MG63 (cell line): ENCODE data around the gene EGLN2. TPM values are rescaled to one million over a fixed set of nuclear protein-coding genes. Genes with fewer than 3 reads are reported as not detected.
"Not testable (repeated sequence)": the region's sequence is repeated elsewhere in the genome, so short reads cannot be mapped to it uniquely, and the experiment has no call there.

Source experiments
- DNase-seq: peaks from one replicate; pipeline ENCODE4 v3.0.0-alpha.2; 2020
- H3K27me3 ChIP-seq: fragments of 250-450 bp; sonication (Bioruptor Pico); 2 replicates; pipeline ENCODE4 v1.5.1; 2020; ENCODE audit warnings: mild to moderate bottlenecking, moderate library complexity
- H3K36me3 ChIP-seq: fragments of 250-450 bp; sonication (Bioruptor Pico); 2 replicates; pipeline ENCODE4 v1.5.1; 2020; ENCODE audit warnings: mild to moderate bottlenecking, moderate library complexity
- H3K4me3 ChIP-seq: fragments of 250-450 bp; sonication (Bioruptor Pico); 2 replicates; pipeline ENCODE4 v1.5.1; 2020; ENCODE audit warnings: mild to moderate bottlenecking, moderate library complexity
- H3K9me3 ChIP-seq: fragments of 250-450 bp; sonication (Bioruptor Pico); 2 replicates; pipeline ENCODE4 v1.5.1; 2020; ENCODE audit warnings: mild to moderate bottlenecking, moderate library complexity
- total RNA-seq: library from RNA; depleted of rRNA; stranded (reverse); fragments of >200 nt; shearing (Covaris generic); gene quantifications from 2 replicates; pipeline ENCODE4 v1.2.3, GENCODE V29; 2014; ENCODE audit warnings: low replicate concordance

EGLN2 gene
- total RNA-seq, 1 experiment from 2014 or later, result 140 TPM

- not testable (repeated sequence) for DNase-seq, H3K27me3 ChIP-seq, H3K9me3 ChIP-seq, H3K36me3 ChIP-seq, H3K4me3 ChIP-seq
These were observed 27.7 kb upstream of the EGLN2 start for GRCh38 chr19:40771101-40771862.

GRCh38 chr19:40774916-40775631 is 23.9 kb upstream of the EGLN2 start, which contains the start of gene MIA:
Gene MIA, plus strand, starts transcription at chr19:40775521. Its CDS starts 22 bp downstream, at chr19:40775543.
- Histone ChIP-seq H3K27me3 (no peaks in the 10 kb centered on the region), H3K4me3 (no peak within 1 kb of the TSS), H3K9me3 (no peaks in the 10 kb centered on the region), H3K36me3 (no peaks in the 10 kb centered on the region)
- DNase-seq, result no peak

DNA sequence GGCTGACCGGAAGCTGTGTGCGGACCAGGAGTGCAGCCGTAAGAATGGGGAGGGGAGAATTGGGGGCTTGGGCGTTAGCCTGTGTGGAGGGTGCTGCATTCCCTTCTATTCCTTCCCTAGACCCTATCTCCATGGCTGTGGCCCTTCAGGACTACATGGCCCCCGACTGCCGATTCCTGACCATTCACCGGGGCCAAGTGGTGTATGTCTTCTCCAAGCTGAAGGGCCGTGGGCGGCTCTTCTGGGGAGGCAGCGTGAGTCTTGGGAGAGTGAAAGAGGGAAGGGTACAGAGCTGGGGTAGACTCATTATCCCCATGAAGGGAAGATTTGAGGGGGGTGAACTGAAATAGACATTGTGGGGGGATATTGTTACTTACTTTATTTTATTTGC is 23.4 kb upstream of the EGLN2 start:
- Histone ChIP-seq H3K27me3 (no peaks in the 10 kb centered on the region), H3K9me3 (no peaks in the 10 kb centered on the region), H3K4me3 (no peak overlapping the region), H3K36me3 (no peaks in the 10 kb centered on the region)
- DNase-seq, result no peak

DNA sequence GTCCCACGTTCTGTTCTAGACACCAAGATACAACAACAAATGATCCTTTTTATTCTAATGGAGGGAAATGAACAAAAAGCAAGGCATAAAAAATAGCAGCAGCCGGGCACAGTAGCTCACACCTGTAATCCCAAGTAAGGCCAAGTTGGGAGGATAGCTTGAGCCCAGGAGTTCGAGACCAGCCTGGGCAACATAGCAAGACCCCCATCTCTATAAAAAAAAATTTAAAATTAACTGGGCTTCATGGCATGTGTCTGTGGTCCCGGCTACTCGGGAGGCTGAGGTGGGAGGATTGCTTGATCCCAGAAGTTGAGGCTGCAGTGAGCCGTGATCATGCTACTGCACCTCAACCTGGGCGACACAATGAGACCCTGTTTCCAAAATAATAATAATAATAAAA is 22.6 kb upstream of the EGLN2 start:
- Histone ChIP-seq H3K4me3 (no peak overlapping the region), H3K36me3 (no peaks in the 10 kb centered on the region), H3K27me3 (no peaks in the 10 kb centered on the region), H3K9me3 (no peaks in the 10 kb centered on the region)
- no peak for DNase-seq

DNA sequence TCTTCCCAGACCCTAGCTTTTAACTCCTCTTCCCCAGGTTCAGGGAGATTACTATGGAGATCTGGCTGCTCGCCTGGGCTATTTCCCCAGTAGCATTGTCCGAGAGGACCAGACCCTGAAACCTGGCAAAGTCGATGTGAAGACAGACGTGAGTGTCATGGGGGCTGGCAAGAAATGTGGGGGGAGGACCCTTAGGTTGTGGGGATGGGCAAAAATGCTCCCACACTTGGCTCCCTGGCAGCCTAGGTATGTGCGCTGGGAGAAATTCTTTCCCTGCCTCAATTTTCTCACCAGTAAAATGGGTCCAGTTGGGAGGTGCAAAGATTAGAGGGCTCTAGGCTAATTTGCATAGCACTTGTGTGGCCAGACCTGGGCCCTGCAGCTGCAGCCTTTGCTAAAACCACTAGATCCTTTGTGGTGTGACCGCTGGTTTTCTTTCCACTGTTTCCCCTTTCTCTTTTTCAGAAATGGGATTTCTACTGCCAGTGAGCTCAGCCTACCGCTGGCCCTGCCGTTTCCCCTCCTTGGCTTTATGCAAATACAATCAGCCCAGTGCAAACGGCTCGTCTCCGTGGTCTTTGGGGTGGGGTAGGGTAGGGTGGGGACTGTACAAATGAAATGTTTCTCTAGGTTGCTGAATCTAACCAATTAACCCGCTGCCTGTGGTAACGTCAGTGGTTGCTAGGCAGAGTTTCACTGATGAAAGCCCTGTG is 21.9 kb upstream of the EGLN2 start:
- peak overlapping the region; percentile 70 for H3K4me3 ChIP-seq
- no peaks in the 10 kb centered on the region for H3K36me3 ChIP-seq
- DNase-seq, result peak; percentile 88
- H3K27me3 ChIP-seq, result no peaks in the 10 kb centered on the region
- H3K9me3 ChIP-seq, result no peaks in the 10 kb centered on the region

- Histone ChIP-seq H3K36me3 (no peaks in the 10 kb centered on the region), H3K27me3 (no peaks in the 10 kb centered on the region), H3K9me3 (no peaks in the 10 kb centered on the region), H3K4me3 (peak overlapping the region; percentile 70)
- DNase-seq, result no peak
These were observed 21.4 kb upstream of the EGLN2 start for GRCh38 chr19:40777645-40777936.

DNA sequence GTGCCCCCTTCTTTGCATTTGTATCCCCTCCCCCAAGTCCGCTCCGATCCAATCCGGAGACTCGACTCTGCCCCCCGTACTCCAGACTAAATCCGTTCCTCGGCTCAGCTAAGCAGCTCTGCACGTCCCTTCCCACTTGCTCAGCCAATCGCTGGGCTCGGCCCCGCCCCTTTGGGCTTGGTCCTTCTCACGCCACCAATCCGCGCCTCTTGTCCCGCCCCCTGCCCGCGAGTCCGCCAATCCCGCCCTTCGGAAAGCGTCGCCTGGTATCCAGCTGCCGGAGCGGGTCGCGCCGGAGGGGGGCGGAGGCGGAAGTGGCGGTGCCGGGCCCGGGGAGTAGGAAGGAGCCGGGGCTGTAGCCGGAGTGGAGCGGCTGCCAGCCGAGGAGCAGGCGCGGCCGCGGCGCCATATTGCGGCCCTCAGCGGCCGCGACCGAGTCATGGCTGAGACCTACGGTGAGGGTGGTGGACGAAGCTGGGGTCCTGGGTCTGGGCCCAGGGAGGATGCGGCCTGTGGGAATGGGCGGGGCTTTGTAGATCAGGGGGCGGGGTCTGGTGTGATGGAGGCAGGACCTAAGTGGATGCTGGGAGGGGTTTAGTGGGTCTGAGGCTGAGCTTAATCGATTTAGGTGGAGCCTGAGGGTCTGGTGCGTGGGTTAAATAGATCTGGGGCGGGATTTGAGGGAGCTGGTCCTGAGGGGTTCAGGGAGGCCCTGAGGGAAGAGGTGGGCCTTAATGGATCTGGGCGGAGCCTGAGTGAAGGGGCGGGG is 20.9 kb upstream of the EGLN2 start, which contains the start of gene RAB4B:
RAB4B (plus strand) TSS at position 311 of the 769 bp plus-strand sequence; CDS start at position 440, 129 bp downstream.
- no peaks in the 10 kb centered on the region for H3K27me3 ChIP-seq
- H3K36me3 ChIP-seq, result no peaks in the 10 kb centered on the region
- peak within 1 kb of the TSS; percentile 70 for H3K4me3 ChIP-seq
- H3K9me3 ChIP-seq, result no peaks in the 10 kb centered on the region
- peak; percentile 100 for DNase-seq

GRCh38 chr19:40778706-40779284 is 20.2 kb upstream of the EGLN2 start:
- no peaks in the 10 kb centered on the region for H3K36me3 ChIP-seq
- H3K27me3 ChIP-seq, result no peaks in the 10 kb centered on the region
- no peak for DNase-seq
- H3K9me3 ChIP-seq, result no peaks in the 10 kb centered on the region
- H3K4me3 ChIP-seq, result peak overlapping the region; percentile 70

DNA sequence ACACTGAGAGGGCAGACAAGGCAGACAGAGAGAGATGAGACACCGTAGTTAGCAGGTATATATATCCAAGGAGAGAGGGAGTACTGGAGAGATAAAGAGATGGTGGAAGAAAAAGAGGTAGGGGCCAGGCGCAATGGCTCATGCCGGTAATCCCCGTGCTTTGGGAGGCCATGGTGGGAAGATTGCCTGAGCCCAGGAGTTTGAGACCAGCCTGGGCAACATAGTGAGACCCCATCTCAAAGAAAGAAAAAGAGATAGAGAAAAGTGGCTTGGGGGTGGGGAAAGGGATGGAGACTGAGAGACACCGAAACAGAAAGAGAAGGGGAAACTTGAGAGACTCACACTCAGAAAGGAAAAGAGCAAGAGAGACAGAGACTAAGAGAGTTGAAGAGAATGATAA is 18.4 kb upstream of the EGLN2 start:
- H3K9me3 ChIP-seq, result no peaks in the 10 kb centered on the region
- H3K27me3 ChIP-seq, result no peaks in the 10 kb centered on the region
- H3K4me3 ChIP-seq, result no peak overlapping the region
- no peaks in the 10 kb centered on the region for H3K36me3 ChIP-seq
- DNase-seq, result no peak

- Histone ChIP-seq H3K36me3 (no peaks in the 10 kb centered on the region), H3K27me3 (no peaks in the 10 kb centered on the region), H3K9me3 (no peaks in the 10 kb centered on the region), H3K4me3 (no peak overlapping the region)
- no peak for DNase-seq
These were observed 17.9 kb upstream of the EGLN2 start for GRCh38 chr19:40781140-40781539.

DNA sequence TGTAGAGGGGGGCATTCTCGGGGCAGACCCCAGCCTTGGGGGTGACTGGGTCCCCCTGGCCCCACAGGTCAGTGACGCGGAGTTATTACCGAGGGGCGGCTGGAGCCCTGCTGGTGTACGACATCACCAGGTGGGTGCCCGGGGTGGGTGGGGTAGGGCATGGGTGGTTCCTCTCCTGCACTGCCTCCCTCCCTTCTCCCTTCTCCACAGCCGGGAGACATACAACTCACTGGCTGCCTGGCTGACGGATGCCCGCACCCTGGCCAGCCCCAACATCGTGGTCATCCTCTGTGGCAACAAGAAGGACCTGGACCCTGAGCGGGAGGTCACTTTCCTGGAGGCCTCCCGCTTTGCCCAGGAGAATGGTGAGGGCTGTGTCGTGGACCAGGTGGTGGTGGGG is 15.3 kb upstream of the EGLN2 start:
- DNase-seq, result no peak
- Histone ChIP-seq H3K27me3 (no peaks in the 10 kb centered on the region), H3K4me3 (no peak overlapping the region), H3K9me3 (no peaks in the 10 kb centered on the region), H3K36me3 (no peaks in the 10 kb centered on the region)

GRCh38 chr19:40784146-40784545 is 14.8 kb upstream of the EGLN2 start:
- H3K27me3 ChIP-seq, H3K36me3 ChIP-seq, DNase-seq, H3K9me3 ChIP-seq, H3K4me3 ChIP-seq: not testable (repeated sequence)

DNA sequence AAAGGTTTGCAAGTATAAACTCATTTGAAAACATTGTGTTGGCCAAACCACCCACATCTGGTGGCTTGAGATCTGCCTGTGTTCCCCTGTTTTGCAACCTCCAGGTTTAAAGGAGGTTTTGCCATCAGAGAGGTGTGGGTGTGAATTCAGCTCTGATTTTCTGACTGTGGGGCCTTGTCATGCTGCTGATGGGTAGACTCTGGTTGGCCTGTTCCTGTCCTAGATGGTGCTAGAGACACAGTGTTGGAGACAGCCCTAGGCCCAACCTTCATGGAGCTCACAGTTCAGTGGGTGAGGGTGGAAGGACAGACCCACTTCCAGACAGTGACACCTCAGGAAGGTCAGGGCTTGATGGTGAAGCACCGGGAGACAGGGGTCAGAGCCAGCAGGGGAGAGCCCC is 13.5 kb upstream of the EGLN2 start:
- DNase-seq, result no peak
- H3K27me3 ChIP-seq, result no peaks in the 10 kb centered on the region
- H3K4me3 ChIP-seq, result no peak overlapping the region
- H3K9me3 ChIP-seq, result no peaks in the 10 kb centered on the region
- no peaks in the 10 kb centered on the region for H3K36me3 ChIP-seq

DNA sequence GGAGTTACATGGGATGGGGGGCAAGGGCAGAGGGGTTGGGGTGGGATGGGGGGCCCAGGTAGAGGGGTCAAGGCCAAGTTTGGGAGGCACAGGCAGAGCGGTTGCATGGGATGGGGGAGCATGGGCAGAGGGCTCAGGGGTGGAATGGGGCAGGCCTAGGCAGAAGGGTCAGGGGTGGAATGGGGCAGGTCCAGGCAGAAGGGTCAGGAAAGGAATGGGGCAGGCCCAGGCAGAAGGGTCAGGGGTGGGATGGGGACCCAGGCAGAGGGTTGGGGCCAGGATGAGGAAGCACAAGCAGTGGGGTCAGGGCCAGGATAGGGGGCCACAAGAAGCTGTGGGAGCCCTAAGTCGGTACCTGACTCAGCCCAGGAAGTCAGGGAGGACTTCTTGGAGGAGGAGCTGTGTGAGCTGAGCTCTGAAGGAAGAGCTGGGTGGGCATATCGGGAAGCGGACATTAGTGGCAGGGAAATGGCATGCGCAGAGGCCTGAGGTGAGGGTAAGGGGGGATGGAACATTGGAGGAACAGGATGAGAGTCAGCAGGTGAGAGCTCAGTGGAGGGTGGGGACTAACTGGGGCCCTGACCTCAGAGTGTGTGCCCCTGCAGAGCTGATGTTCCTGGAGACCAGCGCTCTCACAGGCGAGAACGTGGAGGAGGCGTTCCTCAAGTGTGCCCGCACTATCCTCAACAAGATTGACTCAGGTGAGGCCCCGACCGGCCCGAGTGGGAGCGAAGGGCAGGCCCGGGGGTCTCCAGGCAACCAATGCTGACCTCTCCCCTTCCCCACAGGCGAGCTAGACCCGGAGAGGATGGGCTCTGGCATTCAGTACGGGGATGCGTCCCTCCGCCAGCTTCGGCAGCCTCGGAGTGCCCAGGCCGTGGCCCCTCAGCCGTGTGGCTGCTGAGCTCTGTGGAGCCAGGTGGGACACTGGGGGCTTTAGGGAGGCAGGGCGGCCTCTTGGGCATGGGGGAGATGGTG is 12.6 kb upstream of the EGLN2 start:
- DNase-seq, result no peak
- Histone ChIP-seq H3K36me3 (no peaks in the 10 kb centered on the region), H3K27me3 (no peaks in the 10 kb centered on the region), H3K4me3 (no peak overlapping the region), H3K9me3 (no peaks in the 10 kb centered on the region)

GRCh38 chr19:40791349-40791748 is 7.6 kb upstream of the EGLN2 start:
- Histone ChIP-seq H3K4me3 (no peak overlapping the region), H3K9me3 (no peaks in the 10 kb centered on the region), H3K36me3 (no peaks in the 10 kb centered on the region; the same call in 1 of the 2 replicates), H3K27me3 (no peaks in the 10 kb centered on the region)
- no peak for DNase-seq
